ELR (cell line): ENCODE measurements around the gene CENPO.

Experiments
- DNase-seq: peaks from one replicate; pipeline ENCODE4 v3.0.0-alpha.2; 2015; ENCODE audit warnings: low read depth

The CENPO gene

GRCh38 chr2:24863641-24864040, 70.4 kb downstream of the CENPO start:
- DNase-seq = no peak

- no peak for DNase-seq
Observed at GRCh38 chr2:24866946-24867345, 73.7 kb downstream of the CENPO start.

GRCh38 chr2:24870440-24870839, 77.2 kb downstream of the CENPO start:
- no peak for DNase-seq

GRCh38 chr2:24870891-24871705, 77.9 kb downstream of the CENPO start:
- DNase-seq = no peak

- DNase-seq = no peak
Observed at GRCh38 chr2:24871852-24872333, 78.7 kb downstream of the CENPO start.
